Fibroblast of gingiva (primary cell): ENCODE results near the gene POU2F1.

ENCODE experiments used
- DNase-seq: peaks from one replicate; pipeline ENCODE4 v3.0.0-alpha.2; 2011; ENCODE audit warnings: low read depth

POU2F1 gene

GRCh38 chr1:167467126-167467710 lies 246.5 kb downstream of the POU2F1 start:
- DNase-seq = no peak

GRCh38 chr1:167467752-167468151 lies 247.1 kb downstream of the POU2F1 start:
- DNase-seq = no peak

- DNase-seq = no peak
Measured at GRCh38 chr1:167469280-167469965, 248.7 kb downstream of the POU2F1 start.

GRCh38 chr1:167471568-167471967 lies 250.9 kb downstream of the POU2F1 start:
- no peak for DNase-seq

- no peak for DNase-seq
Measured at GRCh38 chr1:167472752-167473521, 252.3 kb downstream of the POU2F1 start.

- no peak for DNase-seq
Measured at GRCh38 chr1:167473761-167474160, 253.1 kb downstream of the POU2F1 start.

- DNase-seq = no peak
Measured at GRCh38 chr1:167474191-167474641, 253.5 kb downstream of the POU2F1 start.

- DNase-seq = no peak
Measured at GRCh38 chr1:167476061-167476460, 255.4 kb downstream of the POU2F1 start.
